Measurements from ENCODE around the gene RBM26. TPM values are rescaled to one million over a fixed set of nuclear protein-coding genes. Genes with fewer than 3 reads are reported as not detected.

Gene RBM26
- total RNA-seq, 2 donors from 2014 or later, result 28.1 to 28.3 TPM

GRCh38 chr13:79442221-79442620 is 36.2 kb upstream of the RBM26 start:
- H3K4me1 ChIP-seq, result no peaks in the 10 kb centered on the region
- no peaks in the 10 kb centered on the region for H3K27me3 ChIP-seq
- intact Hi-C loops (cut with DNase I), result no loop called here
- no peak for TF ChIP-seq CTCF (IDR thresholded peaks at IDR 0.05)
- no peak overlapping the region for H3K9ac ChIP-seq (ENCODE audit: low read depth in 2 of 2, low read length in 2 of 2)
- H3K27ac ChIP-seq, result peak overlapping the region; percentile 92
- H3K36me3 ChIP-seq, result no peaks in the 10 kb centered on the region
- H3K9me3 ChIP-seq, result no peaks in the 10 kb centered on the region
- no peak for DNase-seq
- no peak overlapping the region for H3K4me3 ChIP-seq

GRCh38 chr13:79440958-79441528 is 35.0 kb upstream of the RBM26 start:
- TF ChIP-seq CTCF (IDR thresholded peaks at IDR 0.05), result no peak
- peak overlapping the region in 1 of 2 donors; percentile 79 for H3K9ac ChIP-seq (ENCODE audit: low read depth in 2 of 2, low read length in 2 of 2)
- no peak overlapping the region for H3K4me3 ChIP-seq
- H3K27me3 ChIP-seq, result no peaks in the 10 kb centered on the region
- intact Hi-C loops (cut with DNase I), result no loop called here
- DNase-seq, result peak; percentile 65
- H3K4me1 ChIP-seq, result no peaks in the 10 kb centered on the region
- H3K9me3 ChIP-seq, result no peaks in the 10 kb centered on the region
- H3K27ac ChIP-seq, result peak overlapping the region; percentile 92
- no peaks in the 10 kb centered on the region for H3K36me3 ChIP-seq

GRCh38 chr13:79439275-79439674 is 33.2 kb upstream of the RBM26 start:
- no peak for TF ChIP-seq CTCF (IDR thresholded peaks at IDR 0.05)
- H3K36me3 ChIP-seq, result no peaks in the 10 kb centered on the region
- DNase-seq, result no peak
- no peaks in the 10 kb centered on the region for H3K27me3 ChIP-seq
- no peak overlapping the region for H3K4me3 ChIP-seq
- H3K4me1 ChIP-seq, result no peaks in the 10 kb centered on the region
- no peaks in the 10 kb centered on the region for H3K9me3 ChIP-seq
- no peak overlapping the region for H3K9ac ChIP-seq (ENCODE audit: low read depth in 2 of 2, low read length in 2 of 2)
- H3K27ac ChIP-seq, result no peak overlapping the region
- intact Hi-C loops (cut with DNase I), result no loop called here

DNA sequence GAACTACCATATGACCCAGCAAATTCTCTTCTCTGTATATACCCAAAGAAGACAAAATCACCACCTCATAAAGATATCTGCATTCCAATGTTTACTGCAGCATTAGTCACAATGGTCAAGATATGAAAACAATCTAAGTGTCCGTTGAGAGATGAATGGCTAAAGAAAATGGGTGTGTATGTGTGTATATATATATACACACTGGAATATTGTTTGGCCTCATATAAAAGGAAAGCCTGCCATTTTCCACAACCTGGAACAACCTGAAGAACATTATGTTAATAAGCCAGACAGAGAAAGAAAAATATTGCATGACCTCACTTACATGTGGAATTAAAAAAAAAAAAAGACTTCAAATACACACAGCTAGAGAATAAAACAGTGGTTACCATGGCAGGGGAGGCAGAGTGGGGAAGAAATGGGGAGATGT is 29.5 kb upstream of the RBM26 start:
- no peaks in the 10 kb centered on the region for H3K36me3 ChIP-seq
- H3K27me3 ChIP-seq, result no peaks in the 10 kb centered on the region
- no peaks in the 10 kb centered on the region for H3K4me1 ChIP-seq
- no peaks in the 10 kb centered on the region for H3K9me3 ChIP-seq
- intact Hi-C loops (cut with DNase I), result no loop called here
- TF ChIP-seq CTCF (IDR thresholded peaks at IDR 0.05), result no peak
- DNase-seq, result no peak
- H3K4me3 ChIP-seq, result no peak overlapping the region
- no peak overlapping the region for H3K9ac ChIP-seq (ENCODE audit: low read depth in 2 of 2, low read length in 2 of 2)
- peak overlapping the region; percentile 68 for H3K27ac ChIP-seq

DNA sequence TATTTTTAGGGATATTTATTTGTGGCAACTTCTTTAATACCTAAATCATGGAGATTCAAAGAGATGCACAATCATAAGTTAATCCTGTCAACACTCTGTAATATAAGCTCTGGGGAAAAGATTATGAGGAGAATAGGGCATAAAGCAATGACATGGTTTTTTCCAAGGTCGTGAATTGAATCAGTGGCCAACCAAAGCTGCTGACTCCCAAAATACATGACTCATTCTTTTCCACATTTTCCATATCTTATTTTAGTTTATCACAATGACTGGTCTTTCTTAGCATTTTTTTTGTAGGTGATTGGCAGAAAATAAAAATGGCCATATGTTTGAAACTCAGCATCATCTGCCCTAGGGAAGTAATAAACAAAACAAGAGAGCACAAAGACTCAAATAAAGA is 28.5 kb upstream of the RBM26 start:
- Histone ChIP-seq H3K4me1 (no peaks in the 10 kb centered on the region), H3K36me3 (no peaks in the 10 kb centered on the region), H3K4me3 (no peak overlapping the region), H3K9me3 (no peaks in the 10 kb centered on the region), H3K9ac (ENCODE audit: low read depth in 2 of 2, low read length in 2 of 2) (no peak overlapping the region), H3K27me3 (no peaks in the 10 kb centered on the region), H3K27ac (no peak overlapping the region)
- no peak for TF ChIP-seq CTCF (IDR thresholded peaks at IDR 0.05)
- intact Hi-C loops (cut with DNase I), result no loop called here
- DNase-seq, result no peak
